Stimulated activated naive CD4-positive, alpha-beta T cell treated with Interleukin-2 at 50 U/mL for 16 hours (primary cell): ENCODE results near the gene B2M.
"Not testable (repeated sequence)": the region's sequence is repeated elsewhere in the genome, so short reads cannot be mapped to it uniquely, and the experiment has no call there.

Experiments used
- DNase-seq: peaks from one replicate; lab custom pipeline; 2025; lab: John Stamatoyannopoulos, UW

B2M gene

GRCh38 chr15:44711096-44711742 is at the start of gene B2M, which contains the start of gene PATL2:
Gene B2M, plus strand, starts transcription at chr15:44711517. Its CDS starts 30 bp downstream, at chr15:44711547.
Gene PATL2, minus strand, starts transcription at chr15:44711323. Its CDS starts 34,833 bp downstream, at chr15:44676490.
- peak; percentile 89 for DNase-seq

- no peak for DNase-seq
Observed at GRCh38 chr15:44661576-44661975, 49.7 kb upstream of the B2M start.

GRCh38 chr15:44662478-44663409 is 48.6 kb upstream of the B2M start:
- peak; percentile 82 for DNase-seq

- DNase-seq, result peak; percentile 97
Observed at GRCh38 chr15:44663410-44664308, 47.7 kb upstream of the B2M start, which contains the start of gene SPG11. Gene SPG11, minus strand, starts transcription at chr15:44663662. Its CDS starts 15 bp downstream, at chr15:44663647.

- DNase-seq, result no peak
Observed at GRCh38 chr15:44666210-44667038, 44.9 kb upstream of the B2M start.

- no peak for DNase-seq
Observed at GRCh38 chr15:44667039-44667360, 44.3 kb upstream of the B2M start.

- DNase-seq, result no peak
Observed at GRCh38 chr15:44668921-44669320, 42.4 kb upstream of the B2M start.

- no peak for DNase-seq
Observed at GRCh38 chr15:44670087-44670950, 41.0 kb upstream of the B2M start.

GRCh38 chr15:44673639-44674038 is 37.7 kb upstream of the B2M start:
- no peak for DNase-seq

- DNase-seq, result no peak
Observed at GRCh38 chr15:44675911-44676310, 35.4 kb upstream of the B2M start.

GRCh38 chr15:44676676-44677075 is 34.6 kb upstream of the B2M start:
- no peak for DNase-seq

- no peak for DNase-seq
Observed at GRCh38 chr15:44682211-44682610, 29.1 kb upstream of the B2M start.

- peak; percentile 74 for DNase-seq
Observed at GRCh38 chr15:44682809-44683682, 28.3 kb upstream of the B2M start.

GRCh38 chr15:44689318-44689717 is 22.0 kb upstream of the B2M start:
- not testable (repeated sequence) for DNase-seq

- not testable (repeated sequence) for DNase-seq
Observed at GRCh38 chr15:44690245-44690644, 21.1 kb upstream of the B2M start.

GRCh38 chr15:44692659-44693058 is 18.7 kb upstream of the B2M start:
- no peak for DNase-seq

- no peak for DNase-seq
Observed at GRCh38 chr15:44694416-44694815, 16.9 kb upstream of the B2M start.

GRCh38 chr15:44695294-44695693 is 16.0 kb upstream of the B2M start:
- DNase-seq, result no peak

- DNase-seq, result no peak
Observed at GRCh38 chr15:44697014-44697413, 14.3 kb upstream of the B2M start.
